OCI-LY3 (cell line): ENCODE measurements around the gene TCL1B.

Experiments
- CTCF ChIP-seq: fragments of 200-600, 300-600 bp; sonication (generic); IDR thresholded peaks from 2 replicates; pipeline ENCODE4 v1.5.1; 2014; ENCODE audit warnings: antibody characterized with exemption, low read length, low read depth
- EZH2phosphoT487 ChIP-seq: fragments of 200-600 bp; shearing (Covaris generic); IDR thresholded peaks from 2 replicates; pipeline ENCODE4 v1.6.1; 2018; ENCODE audit warnings: antibody characterized with exemption, mixed run types, low read depth

GRCh38 chr14:95701846-95702221, 15.6 kb downstream of the TCL1B start:
- TF ChIP-seq CTCF (no peak), EZH2phosphoT487 (no peak)
